ENCODE measurements around the gene ZNF785. TPM values are rescaled to one million over a fixed set of nuclear protein-coding genes. Genes with fewer than 3 reads are reported as not detected.
"Not testable (repeated sequence)": the region's sequence is repeated elsewhere in the genome, so short reads cannot be mapped to it uniquely, and the experiment has no call there.

The ZNF785 gene
- total RNA-seq, 1 donor from 2014 or later = 8.0 TPM

- DNase-seq (ENCODE audit: low read depth, low spot score) = not testable (repeated sequence)
Measured at GRCh38 chr16:30539986-30540526, 45.4 kb downstream of the ZNF785 start.

GRCh38 chr16:30539000-30539964 is 46.2 kb downstream of the ZNF785 start:
- DNase-seq (ENCODE audit: low read depth, low spot score) = no peak

GRCh38 chr16:30536391-30537024 is 49.0 kb downstream of the ZNF785 start:
- not testable (repeated sequence) for DNase-seq (ENCODE audit: low read depth, low spot score)

GRCh38 chr16:30535777-30536190 is 49.7 kb downstream of the ZNF785 start:
- DNase-seq (ENCODE audit: low read depth, low spot score) = peak; percentile 33

GRCh38 chr16:30535106-30535776 is 50.3 kb downstream of the ZNF785 start:
- no peak for DNase-seq (ENCODE audit: low read depth, low spot score)

- DNase-seq (ENCODE audit: low read depth, low spot score) = peak; percentile 30
Measured at GRCh38 chr16:30534368-30535105, 51.0 kb downstream of the ZNF785 start, which contains the start of gene ZNF747. ZNF747 (minus strand) TSS chr16:30534858; CDS start chr16:30534679, 179 bp downstream.

GRCh38 chr16:30533748-30534367 is 51.6 kb downstream of the ZNF785 start:
- no peak for DNase-seq (ENCODE audit: low read depth, low spot score)

GRCh38 chr16:30533146-30533522 is 52.4 kb downstream of the ZNF785 start:
- no peak for DNase-seq (ENCODE audit: low read depth, low spot score)

- DNase-seq (ENCODE audit: low read depth, low spot score) = no peak
Measured at GRCh38 chr16:30532285-30533145, 53.0 kb downstream of the ZNF785 start.

Other genes with a start within 250 kb of the ZNF785 start
- 34.6 and 43.3 TPM in 2 replicates for gene CD2BP2, start 230.4 kb downstream of the ZNF785 start, total RNA-seq
- 32.2 and 43.0 TPM in 2 replicates for gene TBC1D10B, start 215.2 kb downstream of the ZNF785 start, total RNA-seq
- gene MYL11, start 210.9 kb downstream of the ZNF785 start, total RNA-seq = not detected in 2 replicates
- 0.13 TPM in 1 of 2 replicates, not detected in the other for gene SEPTIN1, start 203.1 kb downstream of the ZNF785 start, total RNA-seq
- gene ZNF48, start 190.3 kb downstream of the ZNF785 start, total RNA-seq = 13.6 and 15.6 TPM in 2 replicates
- 7.9 and 8.4 TPM in 2 replicates for gene ZNF771, start 178.1 kb downstream of the ZNF785 start, total RNA-seq
- 37.5 and 38.2 TPM in 2 replicates for gene DCTPP1, start 155.7 kb downstream of the ZNF785 start, total RNA-seq
- gene SEPHS2, start 139.8 kb downstream of the ZNF785 start, total RNA-seq = 16.6 and 18.3 TPM in 2 replicates
- gene ITGAL, start 113.0 kb downstream of the ZNF785 start, total RNA-seq = under 0.01 TPM in 1 of 2 replicates, not detected in the other
- gene ZNF768, start 59.1 kb downstream of the ZNF785 start, total RNA-seq = 21.2 and 21.6 TPM in 2 replicates
- gene ZNF747, start 50.8 kb downstream of the ZNF785 start, total RNA-seq = 5.7 and 7.0 TPM in 2 replicates
- 4.3 and 4.5 TPM in 2 replicates for gene ZNF764, start 27.3 kb downstream of the ZNF785 start, total RNA-seq
- gene ZNF688, start 14.0 kb downstream of the ZNF785 start, total RNA-seq = 6.7 and 7.4 TPM in 2 replicates
- gene ZNF689, start 24.7 kb upstream of the ZNF785 start, total RNA-seq = 4.3 and 5.0 TPM in 2 replicates
- 6.7 and 11.1 TPM in 2 replicates for gene PRR14, start 65.3 kb upstream of the ZNF785 start, total RNA-seq
- 12.4 and 14.0 TPM in 2 replicates for gene FBRS, start 72.7 kb upstream of the ZNF785 start, total RNA-seq
- 33.4 and 42.6 TPM in 2 replicates for gene SRCAP, start 113.5 kb upstream of the ZNF785 start, total RNA-seq
- 20.9 and 21.2 TPM in 2 replicates for gene PHKG2, start 162.7 kb upstream of the ZNF785 start, total RNA-seq
- gene CFAP119, start 176.4 kb upstream of the ZNF785 start, total RNA-seq = 1.3 and 1.6 TPM in 2 replicates
- 63.8 and 99.4 TPM in 2 replicates for gene RNF40, start 176.6 kb upstream of the ZNF785 start, total RNA-seq
- 6.1 and 7.8 TPM in 2 replicates for gene ZNF629, start 201.5 kb upstream of the ZNF785 start, total RNA-seq

Data from pulmonary artery endothelial cell (primary cell).